Measurements from ENCODE around the gene CDH13.

Gene CDH13

DNA sequence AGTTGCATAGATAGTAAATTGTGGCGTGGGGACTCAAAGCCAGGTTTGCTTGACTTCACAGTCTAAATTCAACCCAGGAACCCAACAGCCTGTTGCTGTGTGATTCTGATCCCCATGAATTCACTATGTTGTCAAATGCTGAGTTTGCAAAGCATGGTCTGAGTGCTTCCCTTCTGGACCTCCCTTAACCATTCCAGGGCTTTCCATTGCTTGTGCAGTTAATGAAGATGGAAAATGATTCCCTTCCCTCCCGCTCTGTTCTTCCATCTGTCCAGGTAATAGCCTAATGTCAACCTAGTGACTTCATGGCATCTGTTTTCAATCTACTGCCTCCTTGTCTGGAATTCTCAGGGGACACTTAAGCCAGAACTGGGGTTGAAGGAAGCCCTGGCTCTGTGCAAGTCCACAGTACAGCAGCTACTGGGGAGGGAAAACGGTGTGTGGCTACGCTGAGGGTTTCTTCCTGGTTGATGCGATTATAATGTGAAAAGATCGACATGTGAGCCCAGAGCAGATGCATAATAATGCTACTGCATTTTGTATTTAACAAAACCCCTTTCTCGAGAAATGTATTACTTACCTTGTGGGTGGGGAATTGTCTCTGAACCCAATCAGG, 206.7 kb downstream of the CDH13 start:
- DNase-seq (ENCODE audit: low read depth): no peak
- H3K4me3 ChIP-seq (ENCODE audit: low read depth, low read length): no peak overlapping the region
- in situ Hi-C loops (cut with HindIII; ENCODE audit: low sequenced_read_pairs): no loop called here
- TF ChIP-seq CTCF (IDR thresholded peaks at IDR 0.05; ENCODE audit: low read depth, low read length, missing control alignments): no peak

- no peak for TF ChIP-seq CTCF (IDR thresholded peaks at IDR 0.05; ENCODE audit: low read depth, low read length, missing control alignments)
- in situ Hi-C loops (cut with HindIII; ENCODE audit: low sequenced_read_pairs): no loop called here
Measured at GRCh38 chr16:82834151-82834815, 207.5 kb downstream of the CDH13 start.

GRCh38 chr16:82835487-82836155, 208.9 kb downstream of the CDH13 start:
- no peak overlapping the region for H3K4me3 ChIP-seq (ENCODE audit: low read depth, low read length)
- no peak for DNase-seq (ENCODE audit: low read depth)
- in situ Hi-C loops (cut with HindIII; ENCODE audit: low sequenced_read_pairs): no loop called here
- no peak for TF ChIP-seq CTCF (IDR thresholded peaks at IDR 0.05; ENCODE audit: low read depth, low read length, missing control alignments)

More at GRCh38 chr16:82834151-82834815, 207.5 kb downstream of the CDH13 start:
- H3K4me3 ChIP-seq (ENCODE audit: low read depth, low read length): no peak overlapping the region
- DNase-seq (ENCODE audit: low read depth): no peak

DNA sequence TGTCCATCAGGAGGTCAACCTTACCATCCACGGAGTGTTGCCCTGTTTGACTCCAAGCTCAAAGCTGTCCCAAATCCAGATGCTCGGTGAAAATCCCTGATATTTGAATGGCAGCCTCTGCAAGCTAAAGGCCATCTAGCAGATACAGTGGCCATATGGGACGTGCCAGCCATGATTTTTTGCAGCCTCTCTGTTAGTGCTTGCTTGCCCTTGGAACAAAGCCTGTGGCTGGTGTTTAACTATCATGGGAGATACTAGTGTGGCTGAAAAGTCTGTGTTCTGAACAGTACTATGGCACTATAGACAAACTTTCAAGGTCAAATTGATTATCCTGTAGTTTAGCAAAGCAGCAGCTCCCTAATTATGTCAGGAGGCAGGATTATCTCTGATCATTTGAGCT, 214.3 kb downstream of the CDH13 start:
- no peak for TF ChIP-seq CTCF (IDR thresholded peaks at IDR 0.05; ENCODE audit: low read depth, low read length, missing control alignments)
- in situ Hi-C loops (cut with HindIII; ENCODE audit: low sequenced_read_pairs): no loop called here
- no peak overlapping the region for H3K4me3 ChIP-seq (ENCODE audit: low read depth, low read length)
- no peak for DNase-seq (ENCODE audit: low read depth)

- in situ Hi-C loops (cut with HindIII; ENCODE audit: low sequenced_read_pairs): no loop called here
- TF ChIP-seq CTCF (IDR thresholded peaks at IDR 0.05; ENCODE audit: low read depth, low read length, missing control alignments): no peak
- DNase-seq (ENCODE audit: low read depth): no peak
- no peak overlapping the region for H3K4me3 ChIP-seq (ENCODE audit: low read depth, low read length)
Measured at GRCh38 chr16:82843606-82844271, 217.0 kb downstream of the CDH13 start.

DNA sequence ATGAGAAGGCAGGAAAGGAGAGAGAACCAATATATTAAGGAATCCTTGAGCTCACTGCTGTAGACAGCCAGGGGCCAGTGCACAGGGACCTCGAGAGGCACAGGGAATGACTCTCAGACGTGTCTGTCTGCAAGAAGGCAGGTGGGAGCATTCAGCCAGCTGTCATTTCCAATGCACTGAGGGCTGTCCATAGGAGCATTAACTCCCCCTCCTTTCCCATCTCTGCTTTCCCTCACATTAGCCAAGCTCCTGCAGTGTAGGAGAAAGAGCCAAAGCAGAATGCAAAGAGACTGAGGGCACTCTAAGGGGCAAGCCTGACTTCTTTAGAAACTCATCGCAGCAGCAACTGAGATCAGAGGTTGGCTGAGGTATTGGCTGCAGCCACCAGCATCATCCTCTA, 218.3 kb downstream of the CDH13 start:
- no peak overlapping the region for H3K4me3 ChIP-seq (ENCODE audit: low read depth, low read length)
- in situ Hi-C loops (cut with HindIII; ENCODE audit: low sequenced_read_pairs): no loop called here
- TF ChIP-seq CTCF (IDR thresholded peaks at IDR 0.05; ENCODE audit: low read depth, low read length, missing control alignments): no peak
- no peak for DNase-seq (ENCODE audit: low read depth)
